ENCODE measurements around the gene ASTL.

DNA sequence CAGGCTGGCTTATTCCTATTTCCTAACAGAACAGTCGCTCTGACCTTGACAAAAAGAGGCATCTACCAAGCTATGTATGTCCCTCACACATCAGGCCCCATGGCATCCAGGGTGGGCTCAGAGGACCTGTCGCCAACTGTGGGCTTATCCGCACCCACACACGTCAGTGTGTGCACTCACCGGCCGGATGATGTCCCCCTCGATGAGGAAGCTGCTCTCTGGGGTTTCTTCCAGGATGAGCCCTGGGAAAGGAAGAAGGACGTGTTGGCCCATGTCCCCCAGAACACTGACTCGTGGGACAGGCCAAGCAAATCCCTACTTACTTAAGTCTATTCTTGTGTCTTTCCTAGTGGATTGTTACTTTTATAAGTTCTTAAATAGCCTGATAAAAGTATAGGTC, 3.1 kb downstream of the ASTL start:
- TF ChIP-seq CTCF (IDR thresholded peaks at IDR 0.05) (no peak), EP300 (IDR thresholded peaks at IDR 0.05) (no peak), POLR2A (IDR thresholded peaks at IDR 0.05) (no peak), POLR2AphosphoS5 (IDR thresholded peaks at IDR 0.05) (no peak)
